MCF 10A (cell line): Measurements from ENCODE around the gene TSPYL1. TPM values are rescaled to one million over a fixed set of nuclear protein-coding genes. Genes with fewer than 3 reads are reported as not detected.
"Not testable (repeated sequence)": the region's sequence is repeated elsewhere in the genome, so short reads cannot be mapped to it uniquely, and the experiment has no call there.

Source experiments
- BruUV-seq: library from RNA; stranded (reverse); fragments of 400-500 nt; replicated peaks from 2 replicates; lab custom pipeline; 2021; lab: Mats Ljungman, UMichigan
- CTCF ChIA-PET: fragments of 300-600 bp; sonication (Branson Sonifier 250); formaldehyde crosslinking; extraction: SDS; loops from one replicate; lab custom pipeline; 2021; ENCODE audit warnings: antibody characterized with exemption, inconsistent platforms; lab: Yijun Ruan, JAX
- POLR2A ChIA-PET: fragments of 300-600, 350-650 bp; sonication (Branson Sonifier 250); formaldehyde crosslinking; extraction: SDS; loops from one replicate; lab custom pipeline; 2020; ENCODE audit warnings: antibody characterized with exemption, inconsistent platforms; lab: Yijun Ruan, JAX
- DNase-seq: peaks from one replicate; pipeline ENCODE4 v3.0.0-alpha.2; 2018; ENCODE audit not compliant: unreplicated experiment
- H3K27ac Mint-ChIP-seq: one replicate; pipeline ENCODE4 v1.8.0; 2022; ENCODE audit warnings: mild to moderate bottlenecking, low read depth, mixed read lengths; ENCODE audit not compliant: unreplicated experiment
- H3K27me3 Mint-ChIP-seq: one replicate; pipeline ENCODE4 v1.8.0; 2022; ENCODE audit warnings: mixed read lengths; ENCODE audit not compliant: insufficient read depth, unreplicated experiment
- H3K36me3 Mint-ChIP-seq: one replicate; pipeline ENCODE4 v1.8.0; 2022; ENCODE audit warnings: mild to moderate bottlenecking, moderate library complexity, mixed read lengths; ENCODE audit not compliant: insufficient read depth, unreplicated experiment
- H3K4me1 Mint-ChIP-seq: one replicate; pipeline ENCODE4 v1.8.0; 2022; ENCODE audit warnings: mixed read lengths; ENCODE audit not compliant: insufficient read depth, unreplicated experiment
- H3K4me3 Mint-ChIP-seq: one replicate; pipeline ENCODE4 v1.8.0; 2022; ENCODE audit warnings: mild to moderate bottlenecking, moderate library complexity, mixed read lengths; ENCODE audit not compliant: unreplicated experiment
- H3K9me3 Mint-ChIP-seq: one replicate; pipeline ENCODE4 v1.8.0; 2022; ENCODE audit warnings: mixed read lengths; ENCODE audit not compliant: unreplicated experiment
- intact Hi-C: fragments of 100-400 bp; cut with micrococcal nuclease; formaldehyde crosslinking; loops from 2 replicates; pipeline ENCODE4 v1.14.1; 2022
- total RNA-seq: library from RNA; stranded (reverse); gene quantifications from 2 replicates; pipeline ENCODE4 v1.2.3, GENCODE V29; 2022
- TF ChIP-seq, protein P1 (sequence below): fragments of 200-600 bp; IDR thresholded peaks from one replicate; pipeline ENCODE4 v1.8.0; 2022; ENCODE audit warnings: antibody characterized with exemption, mild to moderate bottlenecking; ENCODE audit not compliant: unreplicated experiment

Gene TSPYL1
- total RNA-seq, 1 experiment from 2014 or later, result 67.4 TPM

DNA sequence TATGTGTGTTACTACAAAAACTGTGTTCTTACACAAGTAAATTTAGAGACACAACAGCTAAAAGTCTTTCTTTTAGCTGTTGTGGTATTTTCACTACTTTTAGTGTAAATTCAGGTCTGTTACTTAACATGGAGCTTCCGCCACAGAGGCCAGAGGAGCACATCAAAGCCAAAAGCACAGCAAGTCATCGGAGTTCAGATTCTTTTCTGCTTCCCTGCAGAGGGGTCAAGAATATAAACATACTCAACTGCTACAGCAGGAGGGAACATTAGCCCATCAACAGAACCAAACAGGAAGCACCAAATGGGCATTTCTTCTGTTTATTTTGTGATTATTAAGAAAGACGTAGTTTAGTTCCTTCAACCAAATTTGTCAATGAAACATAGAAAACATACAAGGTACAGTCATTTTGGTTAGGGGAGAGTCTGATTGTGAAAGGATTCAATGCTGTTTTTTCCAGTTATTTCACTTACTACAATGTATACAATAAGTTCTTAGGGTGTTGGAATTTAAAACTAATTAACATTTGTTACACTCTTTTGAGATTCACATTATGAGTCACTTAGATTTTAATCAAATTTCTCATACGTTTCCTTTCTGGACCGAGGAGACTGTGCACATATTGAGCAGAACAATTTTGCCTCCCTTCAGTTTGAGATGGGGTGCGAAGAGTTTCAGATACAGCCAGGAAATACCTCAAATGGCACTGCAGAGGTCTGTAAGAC is 48.2 kb upstream of the TSPYL1 start:
- Mint-ChIP-seq H3K4me3 (no peak overlapping the region), H3K27ac (no peak overlapping the region), H3K27me3 (no peaks in the 10 kb centered on the region), H3K4me1 (peaks cover 6% of the 10 kb centered on the region), H3K9me3 (no peaks in the 10 kb centered on the region), H3K36me3 (no peaks in the 10 kb centered on the region)
- ChIA-PET CTCF (interaction anchor here (0.6 kb wide), 1 partner anchor 296 kb away, joined by 3 read pairs; no protein-coding TSS in a partner anchor), POLR2A (no interaction called here)
- no peak for DNase-seq
- TF ChIP-seq, protein P1, sequence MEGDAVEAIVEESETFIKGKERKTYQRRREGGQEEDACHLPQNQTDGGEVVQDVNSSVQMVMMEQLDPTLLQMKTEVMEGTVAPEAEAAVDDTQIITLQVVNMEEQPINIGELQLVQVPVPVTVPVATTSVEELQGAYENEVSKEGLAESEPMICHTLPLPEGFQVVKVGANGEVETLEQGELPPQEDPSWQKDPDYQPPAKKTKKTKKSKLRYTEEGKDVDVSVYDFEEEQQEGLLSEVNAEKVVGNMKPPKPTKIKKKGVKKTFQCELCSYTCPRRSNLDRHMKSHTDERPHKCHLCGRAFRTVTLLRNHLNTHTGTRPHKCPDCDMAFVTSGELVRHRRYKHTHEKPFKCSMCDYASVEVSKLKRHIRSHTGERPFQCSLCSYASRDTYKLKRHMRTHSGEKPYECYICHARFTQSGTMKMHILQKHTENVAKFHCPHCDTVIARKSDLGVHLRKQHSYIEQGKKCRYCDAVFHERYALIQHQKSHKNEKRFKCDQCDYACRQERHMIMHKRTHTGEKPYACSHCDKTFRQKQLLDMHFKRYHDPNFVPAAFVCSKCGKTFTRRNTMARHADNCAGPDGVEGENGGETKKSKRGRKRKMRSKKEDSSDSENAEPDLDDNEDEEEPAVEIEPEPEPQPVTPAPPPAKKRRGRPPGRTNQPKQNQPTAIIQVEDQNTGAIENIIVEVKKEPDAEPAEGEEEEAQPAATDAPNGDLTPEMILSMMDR, result no peak
- BruUV-seq, result no TSS peak
- intact Hi-C loops, result no loop called here

DNA sequence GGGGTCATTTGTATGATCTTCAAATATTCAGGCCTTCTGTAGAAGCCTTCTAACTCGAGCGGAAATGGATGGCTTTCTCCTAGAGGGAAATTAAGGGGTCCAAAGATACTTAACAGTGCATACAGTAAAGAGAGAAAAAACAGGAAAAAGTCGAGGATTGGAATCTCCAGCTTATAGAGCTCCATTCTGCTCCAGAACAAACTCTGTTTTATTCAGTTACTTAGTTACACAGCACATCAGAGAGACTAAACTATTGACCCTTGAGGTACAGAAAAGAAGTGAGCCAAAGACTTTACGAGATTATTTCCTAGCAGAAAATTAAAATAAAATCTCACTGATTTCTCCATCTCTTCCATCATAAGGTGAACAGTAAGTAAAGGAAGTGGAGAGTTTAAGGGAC is 47.3 kb upstream of the TSPYL1 start:
- Mint-ChIP-seq H3K27me3 (no peaks in the 10 kb centered on the region), H3K36me3 (no peaks in the 10 kb centered on the region), H3K4me1 (peaks cover 6% of the 10 kb centered on the region), H3K27ac (no peak overlapping the region), H3K4me3 (no peak overlapping the region), H3K9me3 (no peaks in the 10 kb centered on the region)
- no peak for DNase-seq
- CTCF ChIA-PET, result no interaction called here
- TF ChIP-seq, protein P1, result no peak
- no TSS peak for BruUV-seq
- intact Hi-C loops, result no loop called here
- POLR2A ChIA-PET, result interaction anchor here (0.8 kb wide), 1 partner anchor 48 kb away, joined by 3 read pairs; no protein-coding TSS in a partner anchor

DNA sequence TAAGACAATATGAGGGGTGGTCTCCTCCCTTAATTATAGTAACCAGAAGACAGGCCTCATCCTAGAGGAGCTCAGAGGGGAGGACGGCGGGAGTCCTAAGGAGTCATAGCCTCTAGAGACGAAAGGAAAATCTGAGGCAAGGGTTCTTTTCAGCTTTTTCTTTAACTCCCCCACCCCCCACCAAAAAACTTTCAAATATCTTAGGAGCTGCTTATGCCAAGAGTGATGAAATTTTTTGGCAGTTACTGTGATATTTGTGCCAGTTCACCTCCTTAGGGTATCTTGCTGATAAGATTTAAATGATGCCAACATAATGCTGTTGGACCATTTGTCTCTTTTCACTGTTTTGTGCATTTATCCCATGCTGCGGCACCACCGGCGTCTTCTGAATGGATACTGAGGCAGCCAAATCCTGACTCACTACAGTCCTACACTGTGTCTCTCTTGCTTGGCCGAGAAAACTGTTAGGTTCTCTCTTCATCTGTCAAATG is 46.5 kb upstream of the TSPYL1 start:
- Mint-ChIP-seq H3K4me3 (no peak overlapping the region), H3K27ac (no peak overlapping the region), H3K36me3 (no peaks in the 10 kb centered on the region), H3K4me1 (peaks cover 6% of the 10 kb centered on the region), H3K9me3 (no peaks in the 10 kb centered on the region), H3K27me3 (no peaks in the 10 kb centered on the region)
- BruUV-seq, result no TSS peak
- ChIA-PET CTCF (no interaction called here), POLR2A (no interaction called here)
- TF ChIP-seq, protein P1, result no peak
- DNase-seq, result no peak
- intact Hi-C loops, result no loop called here

DNA sequence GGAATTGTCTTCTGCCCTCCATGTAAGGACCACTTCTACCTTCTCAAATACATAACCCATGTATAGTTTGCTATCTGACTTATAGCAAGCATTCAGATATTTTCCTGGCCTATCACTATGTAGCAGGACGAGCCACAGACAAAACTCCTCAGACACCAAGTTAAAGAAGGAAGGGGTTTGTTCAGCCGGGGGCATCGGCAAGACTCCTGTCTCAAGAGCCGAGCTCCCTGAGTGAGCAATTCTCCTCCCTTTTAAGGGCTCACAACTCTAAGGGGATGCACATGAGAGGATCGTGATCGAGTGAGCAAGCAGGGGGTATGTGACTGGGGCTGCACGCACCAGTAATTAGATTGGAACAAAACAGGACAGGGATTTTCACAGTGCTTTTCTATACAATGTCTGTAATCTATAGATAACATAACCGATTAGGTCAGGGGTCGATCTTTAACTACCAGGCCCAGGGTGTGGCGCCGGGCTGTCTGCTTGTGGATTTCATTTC is 46.0 kb upstream of the TSPYL1 start:
- H3K27ac Mint-ChIP-seq, BruUV-seq, H3K36me3 Mint-ChIP-seq, DNase-seq, POLR2A ChIA-PET, H3K27me3 Mint-ChIP-seq, CTCF ChIA-PET, H3K4me1 Mint-ChIP-seq, intact Hi-C loops, H3K4me3 Mint-ChIP-seq, H3K9me3 Mint-ChIP-seq: not testable (repeated sequence)
